IMR-90 (cell line): ENCODE results near the gene ZYG11A. TPM values are rescaled to one million over a fixed set of nuclear protein-coding genes. Genes with fewer than 3 reads are reported as not detected.
A peak's percentile ranks its signal among the peaks of the same experiment; 100 is the strongest.

Experiments
- ATAC-seq: fragments of 200-7000 bp; cut with Tn5 transposase; 2 replicates; pipeline ENCODE4 v1.9.1; 2020; ENCODE audit warnings: low read depth, mild to moderate bottlenecking, moderate library complexity
- BruUV-seq: library from RNA; stranded (reverse); fragments of 400-500 nt; replicated peaks from 2 replicates; lab custom pipeline; 2021; lab: Mats Ljungman, UMichigan
- CTCF ChIA-PET: fragments of 300-600 bp; formaldehyde crosslinking; extraction: SDS; loops from one replicate; lab custom pipeline; 2021; ENCODE audit warnings: antibody characterized with exemption; lab: Yijun Ruan, JAX
- POLR2A ChIA-PET: fragments of 300-600 bp; sonication (Branson Sonifier 250); formaldehyde crosslinking; loops from one replicate; lab custom pipeline; 2022; ENCODE audit warnings: antibody characterized with exemption; ENCODE audit not compliant: unreplicated experiment; lab: Charles Lee
- DNase-seq: peaks from one replicate; pipeline ENCODE4 v3.0.0; 2013
- H2AFZ ChIP-seq: replicated peaks from 2 replicates; pipeline ENCODE3; 2013; ENCODE audit warnings: low read length, mild to moderate bottlenecking; ENCODE audit not compliant: poor library complexity
- H2AK5ac ChIP-seq: 2 replicates; pipeline ENCODE4 v1.6.1; 2013; ENCODE audit warnings: low read depth, low read length, inconsistent platforms
- H2AK9ac ChIP-seq: replicated peaks from 2 replicates; pipeline ENCODE3; 2013; ENCODE audit warnings: mild to moderate bottlenecking, low read depth, low read length, moderate library complexity; ENCODE audit not compliant: poor library complexity
- H2BK120ac ChIP-seq: 2 replicates; pipeline ENCODE4 v1.6.1; 2013; ENCODE audit warnings: low read depth, low read length, inconsistent platforms
- H2BK15ac ChIP-seq: 3 replicates; pipeline ENCODE4 v1.6.1; 2013; ENCODE audit warnings: low read depth, low read length, inconsistent platforms
- H2BK20ac ChIP-seq: 2 replicates; pipeline ENCODE4 v1.6.1; 2013; ENCODE audit warnings: low read depth, mild to moderate bottlenecking, inconsistent platforms, low read length, moderate library complexity
- H2BK5ac ChIP-seq: 2 replicates; pipeline ENCODE4 v1.6.1; 2013; ENCODE audit warnings: mild to moderate bottlenecking, low read depth, low read length, inconsistent platforms; ENCODE audit not compliant: poor library complexity, severe bottlenecking
- H3K14ac ChIP-seq: replicated peaks from 2 replicates; pipeline ENCODE4 v1.6.1; 2013; ENCODE audit warnings: low read depth, low read length, inconsistent platforms
- H3K18ac ChIP-seq: 2 replicates; pipeline ENCODE4 v1.6.1; 2013; ENCODE audit warnings: low read depth, low read length, control low read depth
- H3K23ac ChIP-seq: 2 replicates; pipeline ENCODE4 v1.6.1; 2013; ENCODE audit warnings: low read depth, low read length, inconsistent platforms
- H3K27ac ChIP-seq: 2 replicates; pipeline ENCODE4 v1.5.1; 2013; ENCODE audit warnings: mild to moderate bottlenecking, control low read depth, low read length; ENCODE audit not compliant: insufficient read depth
- H3K27me3 ChIP-seq: 2 replicates; pipeline ENCODE4 v1.6.1; 2013; ENCODE audit warnings: low read length; ENCODE audit not compliant: control insufficient read depth, insufficient read depth
- H3K36me3 ChIP-seq: 2 replicates; pipeline ENCODE4 v1.6.1; 2013; ENCODE audit warnings: low read length, mixed read lengths; ENCODE audit not compliant: control insufficient read depth, insufficient read depth
- H3K4ac ChIP-seq: 2 replicates; pipeline ENCODE4 v1.6.1; 2013; ENCODE audit warnings: low read depth, low read length, inconsistent platforms
- H3K4me1 ChIP-seq: 2 replicates; pipeline ENCODE4 v1.6.1; 2013; ENCODE audit warnings: low read length, mixed read lengths; ENCODE audit not compliant: control insufficient read depth, insufficient read depth
- H3K4me2 ChIP-seq: 2 replicates; pipeline ENCODE4 v1.6.1; 2013; ENCODE audit warnings: low read depth, mild to moderate bottlenecking, control low read depth, low read length, moderate library complexity
- H3K4me3 ChIP-seq: 2 replicates; pipeline ENCODE4 v1.5.1; 2013; ENCODE audit warnings: low read depth, mild to moderate bottlenecking, control low read depth, low read length, moderate library complexity; ENCODE audit not compliant: insufficient read depth
- H3K56ac ChIP-seq: 2 replicates; pipeline ENCODE4 v1.6.1; 2013; ENCODE audit warnings: low read length, inconsistent platforms; ENCODE audit not compliant: insufficient read depth; ENCODE audit errors: extremely low read depth
- H3K79me1 ChIP-seq, 2 experiments: 2 replicates each; pipeline ENCODE4 v1.6.1; 2013; ENCODE audit warnings: low read length in 2 of 2, inconsistent platforms in 1 of 2, low read depth in 1 of 2
- H3K9ac ChIP-seq: 2 replicates; pipeline ENCODE4 v1.6.1; 2013; ENCODE audit warnings: low read depth, low read length, control low read depth
- H3K9me1 ChIP-seq: 2 replicates; pipeline ENCODE4 v1.6.1; 2013; ENCODE audit warnings: low read length, inconsistent platforms; ENCODE audit not compliant: insufficient read depth
- H3K9me3 ChIP-seq: 2 replicates; pipeline ENCODE4 v1.6.1; 2013; ENCODE audit warnings: low read length; ENCODE audit not compliant: control insufficient read depth, insufficient read depth
- H4K20me1 ChIP-seq: 2 replicates; pipeline ENCODE4 v1.6.1; 2013; ENCODE audit warnings: low read length, inconsistent platforms; ENCODE audit not compliant: insufficient read depth
- H4K5ac ChIP-seq: 2 replicates; pipeline ENCODE4 v1.6.1; 2013; ENCODE audit warnings: mild to moderate bottlenecking, low read depth, low read length, control low read depth
- H4K8ac ChIP-seq, 2 experiments: 2 replicates each; pipeline ENCODE4 v1.6.1; 2013; ENCODE audit warnings: low read depth in 2 of 2, low read length in 2 of 2, control low read depth in 1 of 2, inconsistent platforms in 1 of 2
- H4K91ac ChIP-seq: 2 replicates; pipeline ENCODE4 v1.6.1; 2013; ENCODE audit warnings: low read depth, low read length, inconsistent platforms; ENCODE audit not compliant: insufficient read depth
- CHD1 ChIP-seq: IDR thresholded peaks from 2 replicates; pipeline ENCODE4 v1.6.1; 2012; ENCODE audit warnings: low read depth, low read length, improper control_type of control experiment
- FOS ChIP-seq: fragments of 150-350 bp; IDR thresholded peaks from 2 replicates; pipeline ENCODE4 v1.6.1; 2016; ENCODE audit warnings: low read depth, low read length
- MAFK ChIP-seq: IDR thresholded peaks from 2 replicates; pipeline ENCODE4 v1.6.1; 2012; ENCODE audit warnings: low read depth, low read length, improper control_type of control experiment
- MAZ ChIP-seq: IDR thresholded peaks from 2 replicates; pipeline ENCODE4 v1.6.1; 2012; ENCODE audit warnings: low read depth, mild to moderate bottlenecking, low read length, improper control_type of control experiment, moderate library complexity, borderline replicate concordance
- MXI1 ChIP-seq: IDR thresholded peaks from 2 replicates; pipeline ENCODE4 v1.6.1; 2012; ENCODE audit warnings: low read depth, mild to moderate bottlenecking, low read length, moderate library complexity, borderline replicate concordance
- POLR2A ChIP-seq: IDR thresholded peaks from 2 replicates; pipeline ENCODE4 v1.6.1; 2012; ENCODE audit warnings: mild to moderate bottlenecking, low read depth, low read length
- RFX5 ChIP-seq: IDR thresholded peaks from 2 replicates; pipeline ENCODE4 v1.8.0; 2012; ENCODE audit warnings: low read depth, mild to moderate bottlenecking, low read length, moderate library complexity
- SMC3 ChIP-seq: fragments of 150-350 bp; IDR thresholded peaks from 2 replicates; pipeline ENCODE4 v1.6.1; 2016; ENCODE audit warnings: low read depth, mild to moderate bottlenecking, antibody characterized with exemption, low read length, moderate library complexity
- WGBS, 2 experiments: methylation state at CpG; one replicate each; pipeline versions ENCODE4 v1.1.5 to v1.1.7; 2013; ENCODE audit warnings: missing lambda C conversion rate in 2 of 2; ENCODE audit not compliant: insufficient read length in 1 of 2; ENCODE audit errors: extremely low coverage in 2 of 2; 5-methylcytosine and 5-hydroxymethylcytosine counted together
- dilution Hi-C: fragments of 300-500 bp; cut with HindIII; formaldehyde crosslinking; loops from one replicate; pipeline ENCODE4 v1.14.3; 2018; ENCODE audit warnings: low sequenced_read_pairs; ENCODE audit not compliant: unreplicated experiment
- in situ Hi-C: fragments of 300-500 bp; cut with MboI; formaldehyde crosslinking; loops from 3 replicates; pipeline ENCODE4 v1.14.3; 2019; ENCODE audit warnings: low sequenced_read_pairs, inconsistent platforms, mixed read lengths
- intact Hi-C: fragments of 100-400 bp; cut with micrococcal nuclease; formaldehyde crosslinking; loops from 2 replicates; pipeline ENCODE4 v1.10.0; 2022
- polyA plus RNA-seq, 3 experiments: library from polyadenylated mRNA; depleted of rRNA; stranded (reverse); fragments of >200 nt; gene quantifications; 2 replicates each; pipeline ENCODE4 v1.2.3, GENCODE V29; 2012; ENCODE audit warnings: low replicate concordance in 1 of 3
- total RNA-seq: library from RNA; depleted of rRNA; stranded (reverse); fragments of >200 nt; gene quantifications from 2 replicates; pipeline ENCODE4 v1.2.3, GENCODE V29; 2012
- TF ChIP-seq, protein P1 (sequence below): conservative IDR thresholded peaks from 2 replicates; pipeline ENCODE4 v1.5.1; 2012; ENCODE audit warnings: mild to moderate bottlenecking, low read depth, low read length, improper control_type of control experiment

Gene ZYG11A
- total and polyA plus RNA-seq, 2 of the 4 experiments (the other 2 are of a cell fraction), result 0.63 to 2.0 TPM

GRCh38 chr1:52919723-52920483 lies 77.3 kb downstream of the ZYG11A start:
- 0 out of 2 replicates have a peak overlapping the region, but pooled peaks have one; percentile 43 for H2AK5ac ChIP-seq
- no peaks in the 10 kb centered on the region for H3K9me3 ChIP-seq
- H3K4ac ChIP-seq, result no peak overlapping the region
- TF ChIP-seq RFX5, result no peak
- no peak for TF ChIP-seq POLR2A
- no peak for TF ChIP-seq CHD1
- no peak for TF ChIP-seq SMC3
- TF ChIP-seq MXI1, result no peak
- TF ChIP-seq FOS, result no peak
- TF ChIP-seq, protein P1, sequence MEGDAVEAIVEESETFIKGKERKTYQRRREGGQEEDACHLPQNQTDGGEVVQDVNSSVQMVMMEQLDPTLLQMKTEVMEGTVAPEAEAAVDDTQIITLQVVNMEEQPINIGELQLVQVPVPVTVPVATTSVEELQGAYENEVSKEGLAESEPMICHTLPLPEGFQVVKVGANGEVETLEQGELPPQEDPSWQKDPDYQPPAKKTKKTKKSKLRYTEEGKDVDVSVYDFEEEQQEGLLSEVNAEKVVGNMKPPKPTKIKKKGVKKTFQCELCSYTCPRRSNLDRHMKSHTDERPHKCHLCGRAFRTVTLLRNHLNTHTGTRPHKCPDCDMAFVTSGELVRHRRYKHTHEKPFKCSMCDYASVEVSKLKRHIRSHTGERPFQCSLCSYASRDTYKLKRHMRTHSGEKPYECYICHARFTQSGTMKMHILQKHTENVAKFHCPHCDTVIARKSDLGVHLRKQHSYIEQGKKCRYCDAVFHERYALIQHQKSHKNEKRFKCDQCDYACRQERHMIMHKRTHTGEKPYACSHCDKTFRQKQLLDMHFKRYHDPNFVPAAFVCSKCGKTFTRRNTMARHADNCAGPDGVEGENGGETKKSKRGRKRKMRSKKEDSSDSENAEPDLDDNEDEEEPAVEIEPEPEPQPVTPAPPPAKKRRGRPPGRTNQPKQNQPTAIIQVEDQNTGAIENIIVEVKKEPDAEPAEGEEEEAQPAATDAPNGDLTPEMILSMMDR, result no peak
- TF ChIP-seq MAZ, result no peak
- TF ChIP-seq MAFK, result no peak
- no peak overlapping the region for H4K91ac ChIP-seq
- no peak overlapping the region for H4K5ac ChIP-seq
- ChIA-PET CTCF (interaction anchor here (0.6 kb wide), 1 partner anchor 15 kb away, joined by 3 read pairs; no protein-coding TSS in a partner anchor), POLR2A (no interaction called here)
- no peak overlapping the region for H2AFZ ChIP-seq
- no peak overlapping the region for H2BK20ac ChIP-seq
- H3K18ac ChIP-seq, result no peak overlapping the region
- H3K27me3 ChIP-seq, result no peaks in the 10 kb centered on the region
- no peaks in the 10 kb centered on the region for H4K20me1 ChIP-seq
- no peak overlapping the region for H3K56ac ChIP-seq
- no peak overlapping the region for H2BK120ac ChIP-seq
- no peak overlapping the region for H3K14ac ChIP-seq
- WGBS, 2 experiments, result 87% methylated on average over 9 of the region's 10 CpGs; no CpG with 5 or more reads in 1 of the 2 experiments
- in situ Hi-C loops, result no loop called here
- no peak for ATAC-seq
- no peaks in the 10 kb centered on the region; the same call in 1 of the 2 replicates for H3K9me1 ChIP-seq
- no peak overlapping the region for H2BK15ac ChIP-seq
- H3K4me2 ChIP-seq, result no peak overlapping the region
- no peaks in the 10 kb centered on the region for H3K36me3 ChIP-seq
- dilution Hi-C loops, result no loop called here
- peaks cover 4 to 5% of the 10 kb centered on the region in 2 experiments; a peak in 2 of 4 replicates for H3K79me1 ChIP-seq
- no peak overlapping the region for H3K9ac ChIP-seq
- peaks cover 1% of the 10 kb centered on the region; the same call in 1 of the 2 replicates for H3K4me1 ChIP-seq
- H3K4me3 ChIP-seq, result no peak overlapping the region
- no peak overlapping the region for H2AK9ac ChIP-seq
- H3K23ac ChIP-seq, result peak overlapping the region; percentile 10; the same call in 1 of the 2 replicates
- no TSS peak for BruUV-seq
- H2BK5ac ChIP-seq, result no peak overlapping the region
- intact Hi-C loops, result loop anchor here (10.0 kb wide), 2 partner anchors 215 to 265 kb away; no protein-coding TSS in a partner anchor
- no peak overlapping the region for H3K27ac ChIP-seq
- no peak overlapping the region; a peak in 1 of 4 replicates for H4K8ac ChIP-seq
- no peak for DNase-seq
